SK-N-SH (cell line): ENCODE measurements around the gene GPATCH11. TPM values are rescaled to one million over a fixed set of nuclear protein-coding genes. Genes with fewer than 3 reads are reported as not detected.

Experiments
- CTCF ChIA-PET: fragments of 300-600, 350-600 bp; formaldehyde crosslinking; extraction: SDS; loops from one replicate; lab custom pipeline; 2021; lab: Yijun Ruan, JAX
- POLR2A ChIA-PET: fragments of 350-600 bp; sonication (Branson Sonifier 250); formaldehyde crosslinking; extraction: SDS; loops from one replicate; lab custom pipeline; 2020; ENCODE audit warnings: antibody characterized with exemption, inconsistent platforms; lab: Yijun Ruan, JAX
- DNase-seq: peaks from one replicate; pipeline ENCODE4 v3.0.0; 2012
- H2AFZ ChIP-seq: fragments of 200-600 bp; sonication (generic); 2 replicates; pipeline ENCODE4 v1.8.1; 2016; ENCODE audit warnings: antibody characterized with exemption, mild to moderate bottlenecking, low read depth
- H3F3A ChIP-seq: fragments of 200-600 bp; sonication (generic); replicated peaks from 2 replicates; pipeline ENCODE3; 2016; ENCODE audit warnings: antibody characterized with exemption, mild to moderate bottlenecking; ENCODE audit not compliant: insufficient read depth
- H3K27ac ChIP-seq, 2 experiments: fragments of 200-500 bp in 1 of 2; fragments of 200-600 bp in 1 of 2; sonication (Bioruptor generic) in 1 of 2; sonication (generic), shearing (Covaris generic) in 1 of 2; 2 replicates each; pipeline versions ENCODE4 v1.5.1 to v1.6.1; 2014 to 2016; ENCODE audit warnings: low read depth in 2 of 2, inconsistent platforms in 1 of 2, low read length in 1 of 2, mild to moderate bottlenecking in 1 of 2, mixed read lengths in 1 of 2
- H3K27me3 ChIP-seq: fragments of 200-600 bp; sonication (generic), shearing (Covaris generic); 2 replicates; pipeline ENCODE4 v1.6.1; 2016; ENCODE audit warnings: mixed run types; ENCODE audit not compliant: insufficient read depth
- H3K36me3 ChIP-seq, 2 experiments: fragments of 200-500 bp in 1 of 2; fragments of 200-600 bp in 1 of 2; sonication (Bioruptor generic) in 1 of 2; sonication (generic) in 1 of 2; replicated peaks in 1 of 2; 2 replicates each; pipeline versions ENCODE3 to v1.5.1; 2014 to 2016; ENCODE audit warnings: low read length in 1 of 2, mild to moderate bottlenecking in 1 of 2; ENCODE audit not compliant: insufficient read depth in 2 of 2, control insufficient read depth in 1 of 2
- H3K4me1 ChIP-seq, 2 experiments: fragments of 200-500 bp in 1 of 2; fragments of 200-600 bp in 1 of 2; sonication (Bioruptor generic) in 1 of 2; sonication (generic), shearing (Covaris generic) in 1 of 2; 2 replicates each; pipeline versions ENCODE4 v1.5.1 to v1.6.1; 2014 to 2016; ENCODE audit warnings: low read depth in 1 of 2, low read length in 1 of 2, mixed run types in 1 of 2; ENCODE audit not compliant: insufficient read depth in 2 of 2, control insufficient read depth in 1 of 2
- H3K4me2 ChIP-seq: fragments of 200-600 bp; sonication (generic), shearing (Covaris generic); 2 replicates; pipeline ENCODE4 v1.6.1; 2017; ENCODE audit warnings: mixed run types
- H3K4me3 ChIP-seq, 2 experiments: fragments of 200-500 bp in 1 of 2; fragments of 200-600 bp in 1 of 2; sonication (Bioruptor generic) in 1 of 2; sonication (generic), shearing (Covaris generic) in 1 of 2; 2 replicates each; pipeline versions ENCODE4 v1.5.1 to v1.8.1; 2014 to 2016; ENCODE audit warnings: low read depth in 2 of 2, inconsistent platforms in 1 of 2, low read length in 1 of 2, mild to moderate bottlenecking in 1 of 2, mixed read lengths in 1 of 2, moderate library complexity in 1 of 2
- H3K79me2 ChIP-seq: fragments of 200-600 bp; sonication (generic); 2 replicates; pipeline ENCODE4 v1.8.1; 2017; ENCODE audit warnings: mild to moderate bottlenecking; ENCODE audit not compliant: insufficient read depth
- H3K9ac ChIP-seq: fragments of 200-600 bp; sonication (generic); 2 replicates; pipeline ENCODE4 v1.6.1; 2017; ENCODE audit warnings: mixed run types
- H3K9me2 ChIP-seq: fragments of 200-600 bp; sonication (generic); 2 replicates; pipeline ENCODE4 v1.6.1; 2017; ENCODE audit warnings: mixed run types
- H3K9me3 ChIP-seq: fragments of 200-600 bp; sonication (generic); 2 replicates; pipeline ENCODE4 v1.6.1; 2017; ENCODE audit warnings: mixed run types, mild to moderate bottlenecking, moderate library complexity
- H4K20me1 ChIP-seq: fragments of 200-600 bp; sonication (generic); 2 replicates; pipeline ENCODE4 v1.6.1; 2017; ENCODE audit warnings: mild to moderate bottlenecking, mixed run types; ENCODE audit not compliant: insufficient read depth
- CHD2 ChIP-seq: fragments of 150-350 bp; IDR thresholded peaks from 2 replicates; pipeline ENCODE4 v1.6.1; 2018; ENCODE audit warnings: low read length; ENCODE audit not compliant: partially characterized antibody
- ELF1 ChIP-seq: IDR thresholded peaks from 2 replicates; pipeline ENCODE4 v1.4.0; 2012
- EZH2phosphoT487 ChIP-seq: fragments of 200-600 bp; sonication (generic); IDR thresholded peaks from 2 replicates; pipeline ENCODE4 v1.6.1; 2017; ENCODE audit warnings: low read depth, mixed run types, mild to moderate bottlenecking, antibody characterized with exemption, moderate library complexity, borderline replicate concordance
- FOSL2 ChIP-seq: IDR thresholded peaks from 2 replicates; pipeline ENCODE4 v1.4.0; 2012; ENCODE audit warnings: low read depth, mild to moderate bottlenecking, moderate library complexity, borderline replicate concordance
- FOXJ3 ChIP-seq: sonication (generic); formaldehyde crosslinking; IDR thresholded peaks from 2 replicates; pipeline ENCODE4 v1.5.1; 2020; ENCODE audit warnings: mild to moderate bottlenecking, missing genetic modification reagents
- GABPA ChIP-seq: IDR thresholded peaks from 2 replicates; pipeline ENCODE4 v1.4.0; 2012; ENCODE audit warnings: low read depth, mild to moderate bottlenecking
- MAX ChIP-seq: IDR thresholded peaks from 2 replicates; pipeline ENCODE4 v1.4.0; 2012; ENCODE audit warnings: low read depth
- NRF1 ChIP-seq: IDR thresholded peaks from 2 replicates; pipeline ENCODE4 v1.6.1; 2012; ENCODE audit warnings: low read depth, mild to moderate bottlenecking, low read length
- PBX3 ChIP-seq: IDR thresholded peaks from 2 replicates; pipeline ENCODE4; 2012
- RAD21 ChIP-seq: IDR thresholded peaks from 2 replicates; pipeline ENCODE4 v1.6.1; 2012; ENCODE audit warnings: mild to moderate bottlenecking, low read length
- REST ChIP-seq: IDR thresholded peaks from 2 replicates; pipeline ENCODE4 v1.6.1; 2012; ENCODE audit warnings: mild to moderate bottlenecking, low read depth, low read length, moderate library complexity
- SMC3 ChIP-seq: IDR thresholded peaks from 2 replicates; pipeline ENCODE4 v1.6.1; 2012; ENCODE audit warnings: low read depth, low read length, improper control_type of control experiment
- USF1 ChIP-seq: IDR thresholded peaks from 2 replicates; pipeline ENCODE4 v1.4.0; 2012; ENCODE audit warnings: low read depth, borderline replicate concordance
- YY1 ChIP-seq: IDR thresholded peaks from 2 replicates; pipeline ENCODE4 v1.4.0; 2012; ENCODE audit warnings: low read depth, mild to moderate bottlenecking
- ZBTB33 ChIP-seq: IDR thresholded peaks from 2 replicates; pipeline ENCODE4 v1.4.0; 2012; ENCODE audit warnings: low read depth, borderline replicate concordance
- WGBS: methylation state at CpG from one replicate; pipeline ENCODE4 v1.1.6; 2017; ENCODE audit warnings: low lambda C conversion rate; 5-methylcytosine and 5-hydroxymethylcytosine counted together
- polyA plus RNA-seq, 3 experiments: library from polyadenylated mRNA; depleted of rRNA; stranded (reverse); fragments of >200 nt; gene quantifications; 2 replicates each; pipeline ENCODE4 v1.2.3, GENCODE V29; 2012

Gene GPATCH11
- polyA plus RNA-seq, 1 of the 3 experiments (the other 2 are of a cell fraction), result 2.9 TPM

GRCh38 chr2:37037771-37038170 lies 46.5 kb upstream of the GPATCH11 start:
- no peak overlapping the region for H3K4me3 ChIP-seq
- TF ChIP-seq ELF1 (no peak), EZH2phosphoT487 (no peak), GABPA (no peak), USF1 (no peak), REST (no peak), YY1 (no peak), RAD21 (no peak), PBX3 (no peak), MAX (no peak)
- no peaks in the 10 kb centered on the region for H3K9me2 ChIP-seq
- H3K4me2 ChIP-seq, result no peak overlapping the region
- no peaks in the 10 kb centered on the region for H3K4me1 ChIP-seq
- no peak for DNase-seq
- no peaks in the 10 kb centered on the region for H3K27me3 ChIP-seq
- no peaks in the 10 kb centered on the region for H3F3A ChIP-seq
- H4K20me1 ChIP-seq, result no peaks in the 10 kb centered on the region
- CTCF ChIA-PET, result interaction anchor here (1.2 kb wide), 1 partner anchor 252 kb away, joined by 3 read pairs; no protein-coding TSS in a partner anchor
- no peaks in the 10 kb centered on the region for H3K79me2 ChIP-seq
- POLR2A ChIA-PET, result no interaction called here
- H3K27ac ChIP-seq, result no peak overlapping the region
- 71% methylated on average over 2 of the region's 2 CpGs for WGBS
- no peak overlapping the region for H2AFZ ChIP-seq
- no peak overlapping the region for H3K9ac ChIP-seq
- H3K36me3 ChIP-seq, result peaks cover 26 to 42% of the 10 kb centered on the region in 2 experiments
- H3K9me3 ChIP-seq, result no peaks in the 10 kb centered on the region

GRCh38 chr2:37039580-37039979 lies 44.7 kb upstream of the GPATCH11 start:
- peaks cover 30 to 47% of the 10 kb centered on the region in 2 experiments for H3K36me3 ChIP-seq
- no peak overlapping the region for H3K4me2 ChIP-seq
- POLR2A ChIA-PET, result no interaction called here
- no peaks in the 10 kb centered on the region for H3F3A ChIP-seq
- no peak overlapping the region for H3K9ac ChIP-seq
- no peak overlapping the region for H3K27ac ChIP-seq
- no peaks in the 10 kb centered on the region for H3K9me2 ChIP-seq
- no peaks in the 10 kb centered on the region for H4K20me1 ChIP-seq
- 91% methylated on average over 3 of the region's 3 CpGs for WGBS
- H3K27me3 ChIP-seq, result no peaks in the 10 kb centered on the region
- H3K9me3 ChIP-seq, result no peaks in the 10 kb centered on the region
- CTCF ChIA-PET, result interaction anchor here (0.6 to 0.9 kb wide), 2 partner anchors 227 to 254 kb away, joined by 3 read pairs; no protein-coding TSS in a partner anchor
- H2AFZ ChIP-seq, result no peak overlapping the region
- no peak for DNase-seq
- H3K4me3 ChIP-seq, result no peak overlapping the region
- no peaks in the 10 kb centered on the region for H3K4me1 ChIP-seq
- no peaks in the 10 kb centered on the region for H3K79me2 ChIP-seq
- TF ChIP-seq SMC3 (no peak), MAX (no peak), CHD2 (no peak), ZBTB33 (no peak), FOXJ3 (CRISPR knock-in tag) (no peak), REST (no peak), FOSL2 (no peak), ELF1 (no peak), NRF1 (no peak), RAD21 (no peak)
